IMR-90 (cell line): ENCODE measurements around the gene CELSR2. TPM values are rescaled to one million over a fixed set of nuclear protein-coding genes. Genes with fewer than 3 reads are reported as not detected.

ENCODE experiments used
- ATAC-seq: fragments of 200-7000 bp; cut with Tn5 transposase; 2 replicates; pipeline ENCODE4 v1.9.1; 2020; ENCODE audit warnings: low read depth, mild to moderate bottlenecking, moderate library complexity
- BruUV-seq: library from RNA; stranded (reverse); fragments of 400-500 nt; replicated peaks from 2 replicates; lab custom pipeline; 2021; lab: Mats Ljungman, UMichigan
- CTCF ChIA-PET: fragments of 300-600 bp; formaldehyde crosslinking; extraction: SDS; loops from one replicate; lab custom pipeline; 2021; ENCODE audit warnings: antibody characterized with exemption; lab: Yijun Ruan, JAX
- POLR2A ChIA-PET: fragments of 300-600 bp; sonication (Branson Sonifier 250); formaldehyde crosslinking; loops from one replicate; lab custom pipeline; 2022; ENCODE audit warnings: antibody characterized with exemption; ENCODE audit not compliant: unreplicated experiment; lab: Charles Lee
- DNase-seq: peaks from one replicate; pipeline ENCODE4 v3.0.0; 2013
- H2AFZ ChIP-seq: replicated peaks from 2 replicates; pipeline ENCODE3; 2013; ENCODE audit warnings: low read length, mild to moderate bottlenecking; ENCODE audit not compliant: poor library complexity
- H2AK5ac ChIP-seq: 2 replicates; pipeline ENCODE4 v1.6.1; 2013; ENCODE audit warnings: low read depth, low read length, inconsistent platforms
- H2AK9ac ChIP-seq: replicated peaks from 2 replicates; pipeline ENCODE3; 2013; ENCODE audit warnings: mild to moderate bottlenecking, low read depth, low read length, moderate library complexity; ENCODE audit not compliant: poor library complexity
- H2BK120ac ChIP-seq: 2 replicates; pipeline ENCODE4 v1.6.1; 2013; ENCODE audit warnings: low read depth, low read length, inconsistent platforms
- H2BK15ac ChIP-seq: 3 replicates; pipeline ENCODE4 v1.6.1; 2013; ENCODE audit warnings: low read depth, low read length, inconsistent platforms
- H2BK20ac ChIP-seq: 2 replicates; pipeline ENCODE4 v1.6.1; 2013; ENCODE audit warnings: low read depth, mild to moderate bottlenecking, inconsistent platforms, low read length, moderate library complexity
- H2BK5ac ChIP-seq: 2 replicates; pipeline ENCODE4 v1.6.1; 2013; ENCODE audit warnings: mild to moderate bottlenecking, low read depth, low read length, inconsistent platforms; ENCODE audit not compliant: poor library complexity, severe bottlenecking
- H3K14ac ChIP-seq: replicated peaks from 2 replicates; pipeline ENCODE4 v1.6.1; 2013; ENCODE audit warnings: low read depth, low read length, inconsistent platforms
- H3K18ac ChIP-seq: 2 replicates; pipeline ENCODE4 v1.6.1; 2013; ENCODE audit warnings: low read depth, low read length, control low read depth
- H3K23ac ChIP-seq: 2 replicates; pipeline ENCODE4 v1.6.1; 2013; ENCODE audit warnings: low read depth, low read length, inconsistent platforms
- H3K27ac ChIP-seq: 2 replicates; pipeline ENCODE4 v1.5.1; 2013; ENCODE audit warnings: mild to moderate bottlenecking, control low read depth, low read length; ENCODE audit not compliant: insufficient read depth
- H3K27me3 ChIP-seq: 2 replicates; pipeline ENCODE4 v1.6.1; 2013; ENCODE audit warnings: low read length; ENCODE audit not compliant: control insufficient read depth, insufficient read depth
- H3K36me3 ChIP-seq: 2 replicates; pipeline ENCODE4 v1.6.1; 2013; ENCODE audit warnings: low read length, mixed read lengths; ENCODE audit not compliant: control insufficient read depth, insufficient read depth
- H3K4ac ChIP-seq: 2 replicates; pipeline ENCODE4 v1.6.1; 2013; ENCODE audit warnings: low read depth, low read length, inconsistent platforms
- H3K4me1 ChIP-seq: 2 replicates; pipeline ENCODE4 v1.6.1; 2013; ENCODE audit warnings: low read length, mixed read lengths; ENCODE audit not compliant: control insufficient read depth, insufficient read depth
- H3K4me2 ChIP-seq: 2 replicates; pipeline ENCODE4 v1.6.1; 2013; ENCODE audit warnings: low read depth, mild to moderate bottlenecking, control low read depth, low read length, moderate library complexity
- H3K4me3 ChIP-seq: 2 replicates; pipeline ENCODE4 v1.5.1; 2013; ENCODE audit warnings: low read depth, mild to moderate bottlenecking, control low read depth, low read length, moderate library complexity; ENCODE audit not compliant: insufficient read depth
- H3K56ac ChIP-seq: 2 replicates; pipeline ENCODE4 v1.6.1; 2013; ENCODE audit warnings: low read length, inconsistent platforms; ENCODE audit not compliant: insufficient read depth; ENCODE audit errors: extremely low read depth
- H3K79me1 ChIP-seq, 2 experiments: 2 replicates each; pipeline ENCODE4 v1.6.1; 2013; ENCODE audit warnings: low read length in 2 of 2, inconsistent platforms in 1 of 2, low read depth in 1 of 2
- H3K9ac ChIP-seq: 2 replicates; pipeline ENCODE4 v1.6.1; 2013; ENCODE audit warnings: low read depth, low read length, control low read depth
- H3K9me1 ChIP-seq: 2 replicates; pipeline ENCODE4 v1.6.1; 2013; ENCODE audit warnings: low read length, inconsistent platforms; ENCODE audit not compliant: insufficient read depth
- H3K9me3 ChIP-seq: 2 replicates; pipeline ENCODE4 v1.6.1; 2013; ENCODE audit warnings: low read length; ENCODE audit not compliant: control insufficient read depth, insufficient read depth
- H4K20me1 ChIP-seq: 2 replicates; pipeline ENCODE4 v1.6.1; 2013; ENCODE audit warnings: low read length, inconsistent platforms; ENCODE audit not compliant: insufficient read depth
- H4K5ac ChIP-seq: 2 replicates; pipeline ENCODE4 v1.6.1; 2013; ENCODE audit warnings: mild to moderate bottlenecking, low read depth, low read length, control low read depth
- H4K8ac ChIP-seq, 2 experiments: 2 replicates each; pipeline ENCODE4 v1.6.1; 2013; ENCODE audit warnings: low read depth in 2 of 2, low read length in 2 of 2, control low read depth in 1 of 2, inconsistent platforms in 1 of 2
- H4K91ac ChIP-seq: 2 replicates; pipeline ENCODE4 v1.6.1; 2013; ENCODE audit warnings: low read depth, low read length, inconsistent platforms; ENCODE audit not compliant: insufficient read depth
- BHLHE40 ChIP-seq: fragments of 150-350 bp; IDR thresholded peaks from 2 replicates; pipeline ENCODE4 v1.6.1; 2016; ENCODE audit warnings: mild to moderate bottlenecking, low read depth, low read length
- CEBPB ChIP-seq: IDR thresholded peaks from 2 replicates; pipeline ENCODE4 v1.6.1; 2012; ENCODE audit warnings: low read depth, low read length, improper control_type of control experiment
- CHD1 ChIP-seq: IDR thresholded peaks from 2 replicates; pipeline ENCODE4 v1.6.1; 2012; ENCODE audit warnings: low read depth, low read length, improper control_type of control experiment
- CTCF ChIP-seq: conservative IDR thresholded peaks from 2 replicates; pipeline ENCODE4 v1.5.1; 2012; ENCODE audit warnings: mild to moderate bottlenecking, low read depth, low read length, improper control_type of control experiment
- ELK1 ChIP-seq: fragments of 150-350 bp; IDR thresholded peaks from 2 replicates; pipeline ENCODE4 v1.6.1; 2016; ENCODE audit warnings: low read depth, mild to moderate bottlenecking, low read length, moderate library complexity, borderline replicate concordance
- FOS ChIP-seq: fragments of 150-350 bp; IDR thresholded peaks from 2 replicates; pipeline ENCODE4 v1.6.1; 2016; ENCODE audit warnings: low read depth, low read length
- MAFK ChIP-seq: IDR thresholded peaks from 2 replicates; pipeline ENCODE4 v1.6.1; 2012; ENCODE audit warnings: low read depth, low read length, improper control_type of control experiment
- MAZ ChIP-seq: IDR thresholded peaks from 2 replicates; pipeline ENCODE4 v1.6.1; 2012; ENCODE audit warnings: low read depth, mild to moderate bottlenecking, low read length, improper control_type of control experiment, moderate library complexity, borderline replicate concordance
- MXI1 ChIP-seq: IDR thresholded peaks from 2 replicates; pipeline ENCODE4 v1.6.1; 2012; ENCODE audit warnings: low read depth, mild to moderate bottlenecking, low read length, moderate library complexity, borderline replicate concordance
- NFE2L2 ChIP-seq: fragments of 150-350 bp; IDR thresholded peaks from 2 replicates; pipeline ENCODE4 v1.6.1; 2016; ENCODE audit warnings: low read depth, mild to moderate bottlenecking, low read length
- POLR2A ChIP-seq: IDR thresholded peaks from 2 replicates; pipeline ENCODE4 v1.6.1; 2012; ENCODE audit warnings: mild to moderate bottlenecking, low read depth, low read length
- RAD21 ChIP-seq: IDR thresholded peaks from 2 replicates; pipeline ENCODE4 v1.6.1; 2012; ENCODE audit warnings: low read length, improper control_type of control experiment
- RCOR1 ChIP-seq: IDR thresholded peaks from 2 replicates; pipeline ENCODE4 v1.6.1; 2012; ENCODE audit warnings: mild to moderate bottlenecking, low read length, improper control_type of control experiment; ENCODE audit not compliant: insufficient replicate concordance
- RFX5 ChIP-seq: IDR thresholded peaks from 2 replicates; pipeline ENCODE4 v1.8.0; 2012; ENCODE audit warnings: low read depth, mild to moderate bottlenecking, low read length, moderate library complexity
- SMC3 ChIP-seq: fragments of 150-350 bp; IDR thresholded peaks from 2 replicates; pipeline ENCODE4 v1.6.1; 2016; ENCODE audit warnings: low read depth, mild to moderate bottlenecking, antibody characterized with exemption, low read length, moderate library complexity
- USF2 ChIP-seq: fragments of 150-350 bp; IDR thresholded peaks from 2 replicates; pipeline ENCODE4 v1.6.1; 2017; ENCODE audit warnings: mild to moderate bottlenecking, antibody characterized with exemption, low read length, low read depth
- WGBS, 2 experiments: methylation state at CpG; one replicate each; pipeline versions ENCODE4 v1.1.5 to v1.1.7; 2013; ENCODE audit warnings: missing lambda C conversion rate in 2 of 2; ENCODE audit not compliant: insufficient read length in 1 of 2; ENCODE audit errors: extremely low coverage in 2 of 2; 5-methylcytosine and 5-hydroxymethylcytosine counted together
- dilution Hi-C: fragments of 300-500 bp; cut with HindIII; formaldehyde crosslinking; loops from one replicate; pipeline ENCODE4 v1.14.3; 2018; ENCODE audit warnings: low sequenced_read_pairs; ENCODE audit not compliant: unreplicated experiment
- in situ Hi-C: fragments of 300-500 bp; cut with MboI; formaldehyde crosslinking; loops from 3 replicates; pipeline ENCODE4 v1.14.3; 2019; ENCODE audit warnings: low sequenced_read_pairs, inconsistent platforms, mixed read lengths
- intact Hi-C: fragments of 100-400 bp; cut with micrococcal nuclease; formaldehyde crosslinking; loops from 2 replicates; pipeline ENCODE4 v1.10.0; 2022
- polyA plus RNA-seq, 3 experiments: library from polyadenylated mRNA; depleted of rRNA; stranded (reverse); fragments of >200 nt; gene quantifications; 2 replicates each; pipeline ENCODE4 v1.2.3, GENCODE V29; 2012; ENCODE audit warnings: low replicate concordance in 1 of 3
- total RNA-seq: library from RNA; depleted of rRNA; stranded (reverse); fragments of >200 nt; gene quantifications from 2 replicates; pipeline ENCODE4 v1.2.3, GENCODE V29; 2012

The CELSR2 gene
- total and polyA plus RNA-seq, 2 of the 4 experiments (the other 2 are of a cell fraction) = 1.3 to 5.3 TPM

GRCh38 chr1:109290137-109290536 is 40.8 kb downstream of the CELSR2 start:
- H3K4ac ChIP-seq = no peak overlapping the region
- TF ChIP-seq USF2 (no peak), CHD1 (no peak), FOS (no peak), RFX5 (no peak), MXI1 (no peak), SMC3 (no peak), NFE2L2 (no peak), POLR2A (no peak), CTCF (no peak), ELK1 (no peak), RAD21 (no peak), RCOR1 (no peak), CEBPB (no peak), MAFK (no peak), MAZ (no peak), BHLHE40 (no peak)
- H2AFZ ChIP-seq = no peak overlapping the region
- intact Hi-C loops = no loop called here
- no peak overlapping the region for H3K4me2 ChIP-seq
- H3K27ac ChIP-seq = no peak overlapping the region
- H3K4me1 ChIP-seq = no peaks in the 10 kb centered on the region
- H2BK120ac ChIP-seq = no peak overlapping the region
- no peaks in the 10 kb centered on the region for H3K27me3 ChIP-seq
- no peaks in the 10 kb centered on the region for H3K9me3 ChIP-seq
- dilution Hi-C loops = no loop called here
- H2BK5ac ChIP-seq = no peak overlapping the region
- no peak overlapping the region for H3K9ac ChIP-seq
- in situ Hi-C loops = no loop called here
- H4K8ac ChIP-seq = no peak overlapping the region
- no peak overlapping the region for H4K5ac ChIP-seq
- peaks cover 3% of the 10 kb centered on the region; the same call in 1 of the 2 replicates for H3K9me1 ChIP-seq
- no peak overlapping the region for H3K23ac ChIP-seq
- H3K56ac ChIP-seq = no peak overlapping the region
- CTCF ChIA-PET = no interaction called here
- H3K79me1 ChIP-seq = no peaks in the 10 kb centered on the region
- H2AK5ac ChIP-seq = no peak overlapping the region
- DNase-seq = no peak
- H3K4me3 ChIP-seq = no peak overlapping the region
- H3K18ac ChIP-seq = no peak overlapping the region
- no peak for ATAC-seq
- no peaks in the 10 kb centered on the region for H3K36me3 ChIP-seq
- POLR2A ChIA-PET = no interaction called here
- no peak overlapping the region for H4K91ac ChIP-seq
- no peak overlapping the region for H3K14ac ChIP-seq
- no TSS peak for BruUV-seq
- no peak overlapping the region for H2AK9ac ChIP-seq
- no peak overlapping the region for H2BK20ac ChIP-seq
- no peaks in the 10 kb centered on the region for H4K20me1 ChIP-seq
- no peak overlapping the region for H2BK15ac ChIP-seq
- WGBS, 2 experiments = no CpG with 5 or more reads among the region's 1 CpG
